DOHH2 (cell line): ENCODE data around the gene NCKAP1.

Experiments used
- H3F3A ChIP-seq: fragments of 200-600 bp; sonication (generic), shearing (Covaris generic); 2 replicates; pipeline ENCODE4 v1.6.0; 2016; ENCODE audit warnings: antibody characterized with exemption, mild to moderate bottlenecking; ENCODE audit not compliant: control insufficient read depth, insufficient read depth
- H3K27ac ChIP-seq: fragments of 200-600 bp; sonication (generic); 2 replicates; pipeline ENCODE4 v1.5.1; 2014; ENCODE audit warnings: low read depth, mild to moderate bottlenecking, low read length, moderate library complexity
- H3K27me3 ChIP-seq: fragments of 200-600 bp; sonication (generic); 2 replicates; pipeline ENCODE4 v1.6.1; 2014; ENCODE audit warnings: mild to moderate bottlenecking, low read length, mixed read lengths; ENCODE audit not compliant: control insufficient read depth
- H3K36me3 ChIP-seq: fragments of 200-600 bp; sonication (generic); 2 replicates; pipeline ENCODE4 v1.6.1; 2014; ENCODE audit warnings: mild to moderate bottlenecking, low read length, moderate library complexity, mixed read lengths; ENCODE audit not compliant: control insufficient read depth
- H3K4me1 ChIP-seq: fragments of 200-600 bp; sonication (generic); 2 replicates; pipeline ENCODE4 v1.6.1; 2014; ENCODE audit warnings: mild to moderate bottlenecking, low read length, mixed read lengths; ENCODE audit not compliant: control insufficient read depth
- H3K4me2 ChIP-seq: fragments of 200-600 bp; sonication (generic); 2 replicates; pipeline ENCODE4 v1.6.0; 2014; ENCODE audit warnings: mild to moderate bottlenecking, low read length, moderate library complexity
- H3K4me3 ChIP-seq: fragments of 200-600 bp; sonication (generic); 2 replicates; pipeline ENCODE4 v1.5.1; 2014; ENCODE audit warnings: mild to moderate bottlenecking, low read length, mixed read lengths
- H3K79me2 ChIP-seq: fragments of 200-600 bp; sonication (generic); 2 replicates; pipeline ENCODE4 v1.6.1; 2014; ENCODE audit warnings: mild to moderate bottlenecking, low read length, mixed read lengths; ENCODE audit not compliant: control insufficient read depth
- H3K9me2 ChIP-seq: fragments of 200-600 bp; sonication (generic); replicated peaks from 2 replicates; pipeline ENCODE4 v1.6.1; 2014; ENCODE audit warnings: mild to moderate bottlenecking, low read length, mixed read lengths; ENCODE audit not compliant: control insufficient read depth
- H3K9me3 ChIP-seq: fragments of 200-600 bp; sonication (generic); 2 replicates; pipeline ENCODE4 v1.6.1; 2014; ENCODE audit warnings: antibody characterized with exemption, low read length, mixed read lengths; ENCODE audit not compliant: control insufficient read depth, insufficient read depth
- H4K20me1 ChIP-seq: fragments of 200-600 bp; sonication (generic); 2 replicates; pipeline ENCODE4 v1.6.0; 2014; ENCODE audit warnings: low read depth, mild to moderate bottlenecking, antibody characterized with exemption, low read length, moderate library complexity; ENCODE audit not compliant: control insufficient read depth, insufficient read depth
- EZH2phosphoT487 ChIP-seq: fragments of 200-600 bp; sonication (generic); IDR thresholded peaks from 2 replicates; pipeline ENCODE4 v1.6.1; 2017; ENCODE audit warnings: borderline replicate concordance, mild to moderate bottlenecking, antibody characterized with exemption, low read length, moderate library complexity, mixed read lengths
- TF ChIP-seq, protein P1 (sequence below): fragments of 200-600 bp; sonication (generic); IDR thresholded peaks from one replicate; pipeline ENCODE4 v1.5.1; 2014; ENCODE audit warnings: antibody characterized with exemption, mild to moderate bottlenecking, low read depth, low read length; ENCODE audit not compliant: poor library complexity, severe bottlenecking

Gene NCKAP1

DNA sequence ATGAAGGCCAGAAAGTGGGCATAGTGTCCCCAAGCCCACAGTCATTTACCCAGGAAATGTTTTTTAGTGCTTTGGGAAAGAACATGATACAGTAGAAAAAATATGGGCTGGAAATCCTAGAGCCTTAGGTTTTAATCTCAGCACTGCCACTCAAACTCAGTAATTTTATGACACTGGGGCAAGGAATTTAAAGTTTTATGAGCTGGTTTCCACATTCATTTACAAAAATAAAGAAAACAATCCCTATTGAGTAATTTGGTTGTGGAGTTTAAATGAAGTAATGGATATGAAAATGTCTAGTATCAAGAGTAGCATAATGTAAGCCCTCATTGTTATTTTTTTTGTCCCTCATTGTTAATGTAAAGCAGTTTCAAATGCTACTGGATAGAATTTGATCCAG is 120.3 kb downstream of the NCKAP1 start:
- Histone ChIP-seq H3K27ac (no peak overlapping the region), H3K4me2 (no peak overlapping the region), H4K20me1 (no peaks in the 10 kb centered on the region), H3K9me2 (no peaks in the 10 kb centered on the region), H3K27me3 (no peaks in the 10 kb centered on the region), H3K9me3 (no peaks in the 10 kb centered on the region), H3K4me1 (peaks cover 49% of the 10 kb centered on the region), H3K79me2 (no peaks in the 10 kb centered on the region), H3F3A (no peaks in the 10 kb centered on the region), H3K4me3 (no peak overlapping the region), H3K36me3 (no peaks in the 10 kb centered on the region)
- TF ChIP-seq EZH2phosphoT487 = no peak
- TF ChIP-seq, protein P1, sequence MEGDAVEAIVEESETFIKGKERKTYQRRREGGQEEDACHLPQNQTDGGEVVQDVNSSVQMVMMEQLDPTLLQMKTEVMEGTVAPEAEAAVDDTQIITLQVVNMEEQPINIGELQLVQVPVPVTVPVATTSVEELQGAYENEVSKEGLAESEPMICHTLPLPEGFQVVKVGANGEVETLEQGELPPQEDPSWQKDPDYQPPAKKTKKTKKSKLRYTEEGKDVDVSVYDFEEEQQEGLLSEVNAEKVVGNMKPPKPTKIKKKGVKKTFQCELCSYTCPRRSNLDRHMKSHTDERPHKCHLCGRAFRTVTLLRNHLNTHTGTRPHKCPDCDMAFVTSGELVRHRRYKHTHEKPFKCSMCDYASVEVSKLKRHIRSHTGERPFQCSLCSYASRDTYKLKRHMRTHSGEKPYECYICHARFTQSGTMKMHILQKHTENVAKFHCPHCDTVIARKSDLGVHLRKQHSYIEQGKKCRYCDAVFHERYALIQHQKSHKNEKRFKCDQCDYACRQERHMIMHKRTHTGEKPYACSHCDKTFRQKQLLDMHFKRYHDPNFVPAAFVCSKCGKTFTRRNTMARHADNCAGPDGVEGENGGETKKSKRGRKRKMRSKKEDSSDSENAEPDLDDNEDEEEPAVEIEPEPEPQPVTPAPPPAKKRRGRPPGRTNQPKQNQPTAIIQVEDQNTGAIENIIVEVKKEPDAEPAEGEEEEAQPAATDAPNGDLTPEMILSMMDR = no peak

DNA sequence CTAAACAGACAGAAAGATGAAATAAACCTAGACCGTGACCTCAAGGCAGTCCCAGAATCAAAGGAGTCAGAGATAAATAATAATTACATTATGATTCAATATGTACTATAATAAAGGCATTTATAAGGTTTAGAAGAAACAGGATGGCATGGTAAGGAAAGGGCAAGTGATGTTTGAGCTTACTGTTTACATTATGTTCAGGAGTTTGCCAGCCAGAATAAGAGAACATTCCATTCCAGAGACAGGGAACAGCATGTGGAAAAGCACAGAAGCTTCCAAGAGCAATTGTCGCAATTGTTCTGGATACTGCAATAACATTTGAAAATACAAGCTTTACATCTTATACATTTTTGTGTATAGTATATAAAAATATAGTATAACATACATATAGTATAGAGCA is 121.8 kb downstream of the NCKAP1 start:
- H3K27ac ChIP-seq = no peak overlapping the region
- no peak for TF ChIP-seq EZH2phosphoT487
- TF ChIP-seq, protein P1 = no peak
- no peaks in the 10 kb centered on the region for H4K20me1 ChIP-seq
- H3K4me3 ChIP-seq = no peak overlapping the region
- no peaks in the 10 kb centered on the region for H3K27me3 ChIP-seq
- no peaks in the 10 kb centered on the region for H3K9me3 ChIP-seq
- no peaks in the 10 kb centered on the region for H3K36me3 ChIP-seq
- H3K79me2 ChIP-seq = no peaks in the 10 kb centered on the region
- H3F3A ChIP-seq = no peaks in the 10 kb centered on the region
- no peak overlapping the region for H3K4me2 ChIP-seq
- H3K9me2 ChIP-seq = no peaks in the 10 kb centered on the region
- H3K4me1 ChIP-seq = peaks cover 40% of the 10 kb centered on the region

DNA sequence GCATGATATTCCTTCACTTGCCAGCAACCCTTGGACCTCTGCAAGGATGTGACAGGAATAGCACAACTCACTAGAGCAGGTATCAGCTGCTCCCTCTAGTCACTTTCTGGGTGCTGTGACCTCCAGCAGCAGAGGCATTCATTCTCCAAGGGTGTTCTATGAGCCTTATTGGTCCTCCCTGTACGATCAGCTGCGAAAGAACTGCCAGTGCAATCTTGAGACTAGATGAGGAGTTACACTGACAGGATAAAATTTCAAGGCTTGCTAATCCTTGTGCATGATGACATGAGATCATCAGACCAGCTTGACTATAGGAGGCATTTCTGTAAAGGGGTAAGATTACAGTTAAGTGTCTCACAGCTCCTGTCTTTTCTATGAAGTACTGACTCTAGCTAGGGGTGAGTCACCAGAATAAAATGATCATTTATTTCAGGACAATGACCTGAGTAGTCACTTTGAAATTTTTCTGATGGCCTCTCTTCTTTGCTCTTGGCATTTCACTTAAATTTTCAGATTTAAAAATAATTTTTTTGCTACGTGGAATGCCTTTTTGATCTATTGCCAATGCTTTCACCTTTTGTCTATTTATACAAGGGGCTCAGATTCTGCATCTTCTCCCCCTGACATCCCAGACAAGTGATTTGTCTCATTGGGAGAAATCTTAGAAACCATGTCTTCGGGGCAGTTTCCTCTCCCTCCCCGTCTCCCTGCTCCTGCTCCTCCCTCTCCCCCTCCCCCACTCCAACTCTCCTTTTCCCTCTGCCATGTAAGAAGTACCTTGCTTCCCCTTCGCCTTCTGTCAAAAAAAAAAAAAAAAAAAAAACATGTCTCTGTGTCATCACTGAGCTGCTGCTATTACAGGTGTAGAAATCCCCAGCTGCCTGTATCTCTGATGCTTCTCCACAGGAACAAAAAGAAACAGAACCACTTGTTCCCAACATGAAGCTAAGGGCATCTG is 122.6 kb downstream of the NCKAP1 start:
- no peaks in the 10 kb centered on the region for H3K27me3 ChIP-seq
- no peak for TF ChIP-seq EZH2phosphoT487
- TF ChIP-seq, protein P1 = no peak
- no peaks in the 10 kb centered on the region for H3F3A ChIP-seq
- H4K20me1 ChIP-seq = no peaks in the 10 kb centered on the region
- H3K4me3 ChIP-seq = no peak overlapping the region
- no peaks in the 10 kb centered on the region for H3K36me3 ChIP-seq
- peaks cover 33% of the 10 kb centered on the region for H3K4me1 ChIP-seq
- H3K9me3 ChIP-seq = no peaks in the 10 kb centered on the region
- no peaks in the 10 kb centered on the region for H3K79me2 ChIP-seq
- no peaks in the 10 kb centered on the region for H3K9me2 ChIP-seq
- no peak overlapping the region for H3K4me2 ChIP-seq
- H3K27ac ChIP-seq = no peak overlapping the region
